ENCODE measurements around the gene POLR2J. TPM values are rescaled to one million over a fixed set of nuclear protein-coding genes. Genes with fewer than 3 reads are reported as not detected.
"Not testable (repeated sequence)": the region's sequence is repeated elsewhere in the genome, so short reads cannot be mapped to it uniquely, and the experiment has no call there.

Gene POLR2J
- total RNA-seq, 3 donors from 2014 or later, result 67.3 to 77.4 (median 72.0) TPM

- not testable (repeated sequence) for H3K9me3 Mint-ChIP-seq; H3K36me3 Mint-ChIP-seq (ENCODE audit: insufficient read depth); H3K27me3 Mint-ChIP-seq (ENCODE audit: low read depth); H3K4me1 Mint-ChIP-seq (ENCODE audit: low read depth); H3K4me3 Mint-ChIP-seq; DNase-seq; ATAC-seq
Observed at GRCh38 chr7:102474736-102475435, 3.8 kb downstream of the POLR2J start.

DNA sequence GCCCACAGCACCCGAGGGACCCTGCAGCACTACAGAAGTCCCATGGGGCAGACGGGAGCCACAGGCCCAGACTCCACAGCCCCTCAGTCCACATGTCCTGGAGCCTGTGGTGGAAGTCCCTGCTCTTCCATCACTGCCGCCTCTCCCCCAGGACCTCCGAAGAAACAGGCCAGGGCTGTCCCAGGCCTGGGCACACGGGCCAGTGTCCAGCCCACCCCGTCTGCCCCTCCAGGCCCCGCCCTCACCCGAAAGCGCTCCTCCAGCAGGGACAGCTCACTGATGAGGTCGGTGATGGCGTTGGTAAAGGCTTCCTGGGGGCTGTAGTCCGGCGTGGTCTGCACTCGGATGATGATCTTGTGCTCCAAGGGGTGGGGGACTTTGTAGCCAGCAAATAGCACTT, 4.6 kb downstream of the POLR2J start:
- DNase-seq; H3K36me3 Mint-ChIP-seq (ENCODE audit: insufficient read depth); H3K4me3 Mint-ChIP-seq; ATAC-seq; H3K4me1 Mint-ChIP-seq (ENCODE audit: low read depth); H3K9me3 Mint-ChIP-seq; H3K27me3 Mint-ChIP-seq (ENCODE audit: low read depth): not testable (repeated sequence)

GRCh38 chr7:102473271-102473991, 5.3 kb downstream of the POLR2J start:
- no peak for ATAC-seq
- peaks cover 3% of the 10 kb centered on the region for H3K36me3 Mint-ChIP-seq (ENCODE audit: insufficient read depth)
- H3K9me3 Mint-ChIP-seq, result no peaks in the 10 kb centered on the region
- H3K4me3 Mint-ChIP-seq, result no peak overlapping the region
- no peaks in the 10 kb centered on the region for H3K27me3 Mint-ChIP-seq (ENCODE audit: low read depth)
- no peak for DNase-seq
- no peaks in the 10 kb centered on the region for H3K4me1 Mint-ChIP-seq (ENCODE audit: low read depth)

- no peaks in the 10 kb centered on the region for H3K9me3 Mint-ChIP-seq
- H3K4me3 Mint-ChIP-seq, result no peak overlapping the region
- DNase-seq (no peak), ATAC-seq (no peak)
- H3K4me1 Mint-ChIP-seq (ENCODE audit: low read depth), result no peaks in the 10 kb centered on the region
- no peaks in the 10 kb centered on the region for H3K27me3 Mint-ChIP-seq (ENCODE audit: low read depth)
- peaks cover 3% of the 10 kb centered on the region for H3K36me3 Mint-ChIP-seq (ENCODE audit: insufficient read depth)
Observed at GRCh38 chr7:102472126-102473041, 6.3 kb downstream of the POLR2J start.

DNA sequence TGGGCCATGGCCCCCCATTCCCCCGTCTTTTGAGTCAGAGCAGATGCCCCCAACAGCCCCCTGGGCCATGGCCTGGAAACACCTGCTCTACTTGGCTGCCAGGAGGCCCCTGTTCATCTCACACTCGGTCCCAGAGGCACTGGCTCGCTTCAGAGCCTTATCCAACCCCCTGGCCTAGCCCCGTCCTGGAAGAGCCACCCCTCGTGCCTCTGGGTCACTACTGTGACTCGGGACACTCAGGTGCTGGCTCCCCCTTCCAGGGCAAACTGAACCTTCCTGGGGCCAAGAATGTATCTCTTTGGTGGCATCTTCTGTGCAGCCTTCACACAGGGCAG, 7.0 kb downstream of the POLR2J start:
- DNase-seq (no peak), ATAC-seq (no peak)
- H3K9me3 Mint-ChIP-seq, result no peaks in the 10 kb centered on the region
- peaks cover 3% of the 10 kb centered on the region for H3K36me3 Mint-ChIP-seq (ENCODE audit: insufficient read depth)
- H3K4me1 Mint-ChIP-seq (ENCODE audit: low read depth), result peaks cover 1% of the 10 kb centered on the region
- H3K4me3 Mint-ChIP-seq, result no peak overlapping the region
- H3K27me3 Mint-ChIP-seq (ENCODE audit: low read depth), result no peaks in the 10 kb centered on the region

DNA sequence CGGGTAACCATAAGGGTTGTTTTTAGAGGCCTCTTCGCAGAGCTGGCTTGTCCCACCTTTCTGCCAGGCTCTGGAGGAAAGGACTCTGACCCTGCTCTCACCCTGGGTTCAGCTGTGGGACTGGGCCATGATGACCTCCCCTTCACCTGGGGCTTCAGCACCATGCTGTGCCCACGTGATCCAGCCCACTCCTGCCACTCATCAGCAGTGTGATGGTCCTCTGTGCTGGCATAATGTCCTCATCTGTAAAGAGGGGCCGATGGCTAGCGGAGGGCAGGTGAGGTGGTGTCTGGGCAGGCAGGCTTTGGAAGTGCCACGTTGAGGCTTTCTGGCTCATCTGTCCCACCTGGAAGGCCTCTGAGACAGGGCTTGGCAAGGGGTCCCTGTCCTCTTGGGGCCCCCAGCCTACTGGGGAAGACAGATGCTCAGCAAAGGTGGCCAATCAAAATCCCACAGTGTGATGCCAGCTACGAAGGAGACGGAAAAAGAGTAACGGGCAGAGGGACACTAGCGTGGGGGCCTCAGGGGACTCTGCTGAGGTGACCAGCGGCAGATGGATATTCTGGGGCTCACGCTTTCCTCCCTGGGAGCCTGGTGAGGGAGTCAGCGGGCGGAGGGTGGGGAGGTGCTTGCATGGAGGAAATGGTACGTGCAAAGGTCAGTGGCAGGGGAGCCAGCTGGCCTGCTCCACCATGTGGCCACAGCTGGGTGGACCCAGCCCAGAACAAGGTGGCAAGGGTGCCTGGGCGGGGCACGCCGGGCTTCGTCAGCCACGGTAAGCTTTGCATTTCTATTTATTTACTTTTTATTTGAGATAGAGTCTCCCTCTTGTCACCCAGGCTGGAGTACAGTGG, 8.5 kb downstream of the POLR2J start:
- Mint-ChIP-seq H3K4me1 (ENCODE audit: low read depth) (peaks cover 13% of the 10 kb centered on the region), H3K36me3 (ENCODE audit: insufficient read depth) (peaks cover 3% of the 10 kb centered on the region), H3K9me3 (no peaks in the 10 kb centered on the region), H3K27me3 (ENCODE audit: low read depth) (no peaks in the 10 kb centered on the region), H3K4me3 (no peak overlapping the region)
- no peak for ATAC-seq
- no peak for DNase-seq

- Mint-ChIP-seq H3K4me1 (ENCODE audit: low read depth) (peaks cover 13% of the 10 kb centered on the region), H3K4me3 (no peak overlapping the region), H3K9me3 (no peaks in the 10 kb centered on the region), H3K27me3 (ENCODE audit: low read depth) (no peaks in the 10 kb centered on the region), H3K36me3 (ENCODE audit: insufficient read depth) (peaks cover 3% of the 10 kb centered on the region)
- DNase-seq, result no peak
- no peak for ATAC-seq
Observed at GRCh38 chr7:102469351-102469971, 9.3 kb downstream of the POLR2J start.

DNA sequence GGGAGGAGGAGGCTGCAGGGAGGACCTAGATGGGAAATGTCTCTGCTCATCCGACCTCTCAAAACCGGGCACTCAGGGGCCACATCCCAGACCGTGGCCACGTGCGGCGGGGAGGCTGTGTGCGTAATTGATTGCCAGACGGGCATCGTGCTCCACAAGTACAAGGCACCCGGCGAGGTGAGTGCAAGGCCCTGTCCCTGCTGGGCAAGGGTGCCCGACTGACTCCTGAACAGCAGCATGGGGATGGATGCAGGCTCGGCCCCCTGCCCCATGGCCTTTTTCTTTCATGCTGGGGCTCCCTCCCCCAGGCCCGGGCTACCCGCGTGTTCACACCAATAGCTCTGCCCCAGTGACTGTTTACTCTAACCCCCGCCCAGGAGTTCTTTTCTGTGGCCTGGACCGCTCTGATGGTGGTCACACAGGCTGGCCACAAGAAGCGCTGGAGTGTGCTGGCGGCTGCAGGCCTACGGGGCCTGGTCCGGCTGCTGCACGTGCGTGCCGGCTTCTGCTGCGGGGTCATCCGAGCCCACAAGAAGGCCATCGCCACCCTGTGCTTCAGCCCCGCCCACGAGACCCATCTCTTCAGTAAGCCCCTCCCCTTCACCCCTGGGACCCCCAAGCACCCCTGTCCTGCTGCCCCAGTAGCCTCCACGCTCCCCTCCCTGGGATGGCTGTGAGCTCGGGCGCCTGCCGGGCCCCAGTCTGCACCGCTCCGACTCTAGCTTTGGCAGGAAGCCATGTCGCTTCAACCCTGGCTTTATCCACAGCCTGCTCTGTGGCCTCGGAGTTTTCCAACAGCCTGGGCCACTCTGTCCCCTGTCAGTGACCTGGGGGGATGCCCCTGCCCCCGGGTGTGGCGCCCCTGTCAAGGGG, 10.0 kb downstream of the POLR2J start:
- ATAC-seq (no peak), DNase-seq (no peak)
- no peaks in the 10 kb centered on the region for H3K9me3 Mint-ChIP-seq
- no peaks in the 10 kb centered on the region for H3K27me3 Mint-ChIP-seq (ENCODE audit: low read depth)
- peaks cover 3% of the 10 kb centered on the region for H3K36me3 Mint-ChIP-seq (ENCODE audit: insufficient read depth)
- peaks cover 20% of the 10 kb centered on the region for H3K4me1 Mint-ChIP-seq (ENCODE audit: low read depth)
- H3K4me3 Mint-ChIP-seq, result no peak overlapping the region

DNA sequence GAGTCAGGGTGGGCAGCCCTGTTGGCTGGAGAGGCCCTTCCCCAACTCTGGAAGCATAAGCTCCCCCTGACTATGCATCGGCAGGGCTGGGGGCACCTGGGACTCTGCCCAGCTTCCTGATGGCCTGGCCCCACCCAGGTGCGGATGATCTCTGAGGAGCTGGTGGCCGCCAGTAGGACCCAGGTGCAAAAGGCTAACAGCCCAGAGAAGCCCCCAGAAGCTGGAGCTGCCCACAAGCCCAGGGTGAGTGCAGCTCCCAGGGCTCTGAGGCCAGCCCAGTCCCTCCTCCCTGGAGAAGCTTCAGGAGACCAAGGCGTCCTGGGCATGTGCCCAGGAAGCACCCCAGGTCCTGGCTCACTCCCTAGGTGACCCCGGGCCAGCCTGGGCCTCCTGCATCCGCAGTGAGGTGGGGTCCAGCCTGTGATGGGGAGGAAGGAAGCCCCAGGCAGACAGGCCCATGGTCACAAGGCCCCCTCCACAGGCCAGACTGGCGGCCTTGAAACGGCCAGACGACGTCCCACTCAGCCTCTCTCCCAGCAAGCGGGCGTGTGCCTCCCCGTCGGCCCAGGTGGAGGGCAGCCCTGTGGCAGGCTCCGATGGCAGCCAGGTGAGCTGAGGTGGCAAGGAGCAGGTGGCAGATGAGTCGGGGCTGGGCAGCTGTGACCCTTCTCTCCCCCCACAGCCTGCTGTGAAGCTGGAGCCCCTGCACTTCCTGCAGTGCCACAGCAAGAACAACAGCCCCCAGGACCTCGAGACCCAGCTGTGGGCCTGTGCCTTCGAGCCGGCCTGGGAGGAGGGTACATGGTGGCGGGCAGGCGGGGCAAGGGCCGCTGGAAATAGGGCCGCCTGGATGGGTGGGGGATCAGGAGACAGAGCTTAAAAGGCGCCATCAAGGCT, 10.9 kb downstream of the POLR2J start:
- DNase-seq (no peak), ATAC-seq (no peak)
- Mint-ChIP-seq H3K4me3 (no peak overlapping the region), H3K9me3 (no peaks in the 10 kb centered on the region), H3K36me3 (ENCODE audit: insufficient read depth) (peaks cover 3% of the 10 kb centered on the region), H3K4me1 (ENCODE audit: low read depth) (peaks cover 24% of the 10 kb centered on the region), H3K27me3 (ENCODE audit: low read depth) (no peaks in the 10 kb centered on the region)

DNA sequence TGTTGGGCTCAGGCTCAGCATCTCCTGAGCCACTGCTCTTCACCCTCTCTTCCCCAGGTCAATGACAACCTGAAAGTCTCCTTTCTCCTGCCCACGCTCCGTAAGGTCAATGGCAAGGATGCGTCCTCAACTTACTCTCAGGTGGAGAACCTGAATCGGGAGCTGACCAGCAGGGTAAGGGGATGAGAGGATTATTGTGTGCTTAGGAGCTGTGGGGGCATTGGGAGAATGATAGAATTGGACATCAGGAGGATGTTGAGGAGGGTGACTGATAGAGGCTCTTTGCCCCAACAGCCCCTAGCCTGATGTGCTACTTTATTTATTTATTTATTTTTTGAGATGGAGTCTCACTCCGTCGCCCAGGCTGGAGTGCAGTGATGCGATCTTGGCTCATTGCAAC, 12.6 kb downstream of the POLR2J start:
- Mint-ChIP-seq H3K4me1 (ENCODE audit: low read depth) (peaks cover 28% of the 10 kb centered on the region), H3K9me3 (no peaks in the 10 kb centered on the region), H3K27me3 (ENCODE audit: low read depth) (no peaks in the 10 kb centered on the region), H3K36me3 (ENCODE audit: insufficient read depth) (no peaks in the 10 kb centered on the region), H3K4me3 (peak overlapping the region; percentile 94)
- DNase-seq (no peak), ATAC-seq (no peak)

DNA sequence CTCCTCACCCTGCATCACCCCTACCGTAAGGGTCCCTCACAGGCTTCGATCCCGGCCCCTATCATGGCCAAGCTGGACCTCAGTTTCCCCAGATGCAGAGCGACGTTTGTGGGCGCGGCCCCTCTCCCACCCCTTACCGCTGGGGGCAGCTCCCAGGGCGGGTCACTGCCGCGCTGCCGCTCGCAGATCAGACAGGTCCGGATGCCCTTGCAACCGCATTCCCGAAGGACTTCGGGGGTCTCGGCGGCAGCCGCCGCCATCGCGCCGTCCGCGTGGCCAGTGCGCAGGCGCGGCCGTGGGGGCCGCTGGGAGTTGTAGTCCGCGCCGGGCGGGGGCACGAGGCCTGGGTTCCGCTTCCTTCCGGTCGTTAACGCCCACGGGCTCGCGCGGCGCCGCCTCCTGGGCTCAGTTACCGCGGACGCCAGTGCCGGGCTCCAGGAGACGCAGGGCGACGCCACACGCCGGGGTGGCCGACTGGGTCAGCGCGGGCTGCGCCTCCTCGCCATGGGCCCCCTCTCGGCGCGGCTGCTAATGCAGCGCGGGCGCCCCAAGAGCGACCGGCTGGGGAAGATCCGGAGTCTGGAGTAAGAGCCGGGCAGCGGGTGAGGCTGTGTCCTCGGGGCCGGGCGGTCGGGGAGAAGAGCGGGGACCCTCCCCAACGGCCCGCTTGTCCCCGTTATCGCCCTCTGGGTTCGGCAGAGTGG, 14.0 kb downstream of the POLR2J start, which contains the start of the genes ALKBH4 and LRWD1:
ALKBH4 (minus strand) TSS at position 287 of the 704 bp plus-strand sequence; CDS start at position 260, 27 bp downstream.
LRWD1 (plus strand) TSS at position 408 of the 704 bp plus-strand sequence; CDS start at position 505, 97 bp downstream.
- peak within 1 kb of the TSS; percentile 94 for H3K4me3 Mint-ChIP-seq
- H3K27me3 Mint-ChIP-seq (ENCODE audit: low read depth), result no peaks in the 10 kb centered on the region
- no peaks in the 10 kb centered on the region for H3K9me3 Mint-ChIP-seq
- ATAC-seq (peak; percentile 96), DNase-seq (peak; percentile 94)
- peaks cover 32% of the 10 kb centered on the region for H3K4me1 Mint-ChIP-seq (ENCODE audit: low read depth)
- H3K36me3 Mint-ChIP-seq (ENCODE audit: insufficient read depth), result no peaks in the 10 kb centered on the region
